ENCODE data around the gene ADCY5.

ADCY5 gene

DNA sequence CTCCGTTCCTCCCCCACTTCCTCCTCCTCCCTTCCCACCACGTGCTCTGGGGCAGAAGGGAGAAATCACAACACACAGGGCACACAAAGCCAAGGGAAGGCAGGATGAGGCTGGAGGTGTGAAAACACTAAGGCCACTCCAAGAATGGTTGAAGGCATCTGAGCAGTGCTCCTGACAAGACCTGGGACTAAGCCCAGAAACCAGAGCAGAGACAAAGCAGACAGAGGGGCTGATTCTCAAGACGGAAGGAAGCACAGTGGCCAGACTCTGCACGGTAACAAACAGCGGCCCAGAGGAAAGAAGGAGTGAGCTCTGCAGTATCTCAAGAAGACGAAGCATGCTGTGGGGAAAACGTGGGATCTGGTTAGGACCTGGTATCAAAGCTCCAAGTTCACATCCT lies 78.1 kb downstream of the ADCY5 start:
- TF ChIP-seq, protein P1, sequence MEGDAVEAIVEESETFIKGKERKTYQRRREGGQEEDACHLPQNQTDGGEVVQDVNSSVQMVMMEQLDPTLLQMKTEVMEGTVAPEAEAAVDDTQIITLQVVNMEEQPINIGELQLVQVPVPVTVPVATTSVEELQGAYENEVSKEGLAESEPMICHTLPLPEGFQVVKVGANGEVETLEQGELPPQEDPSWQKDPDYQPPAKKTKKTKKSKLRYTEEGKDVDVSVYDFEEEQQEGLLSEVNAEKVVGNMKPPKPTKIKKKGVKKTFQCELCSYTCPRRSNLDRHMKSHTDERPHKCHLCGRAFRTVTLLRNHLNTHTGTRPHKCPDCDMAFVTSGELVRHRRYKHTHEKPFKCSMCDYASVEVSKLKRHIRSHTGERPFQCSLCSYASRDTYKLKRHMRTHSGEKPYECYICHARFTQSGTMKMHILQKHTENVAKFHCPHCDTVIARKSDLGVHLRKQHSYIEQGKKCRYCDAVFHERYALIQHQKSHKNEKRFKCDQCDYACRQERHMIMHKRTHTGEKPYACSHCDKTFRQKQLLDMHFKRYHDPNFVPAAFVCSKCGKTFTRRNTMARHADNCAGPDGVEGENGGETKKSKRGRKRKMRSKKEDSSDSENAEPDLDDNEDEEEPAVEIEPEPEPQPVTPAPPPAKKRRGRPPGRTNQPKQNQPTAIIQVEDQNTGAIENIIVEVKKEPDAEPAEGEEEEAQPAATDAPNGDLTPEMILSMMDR (IDR thresholded peaks at IDR 0.05; ENCODE audit: borderline replicate concordance, insufficient read depth, low read depth, low read length) = no peak
- no peak overlapping the region for H3K4me3 ChIP-seq (ENCODE audit: low read depth, low read length)

DNA sequence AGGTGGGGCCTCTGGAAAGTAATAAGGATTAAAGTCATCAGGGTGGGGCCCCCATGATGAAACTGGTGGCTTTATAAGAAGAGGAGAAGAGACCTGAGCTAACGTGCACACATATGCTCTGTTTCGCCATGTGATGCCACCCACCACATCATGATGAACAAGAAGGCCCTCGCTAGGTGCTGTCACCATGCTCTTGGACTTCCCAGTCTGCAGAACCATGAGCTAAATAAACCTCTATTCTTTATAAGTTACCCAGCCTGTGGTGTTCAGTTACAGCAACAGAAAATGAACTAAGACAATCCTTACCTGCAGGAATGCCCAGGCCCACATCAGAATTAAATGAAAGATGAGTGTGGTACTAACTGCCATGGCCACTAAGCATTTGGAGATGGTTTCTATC lies 79.8 kb downstream of the ADCY5 start:
- no peak overlapping the region for H3K4me3 ChIP-seq (ENCODE audit: low read depth, low read length)
- TF ChIP-seq, protein P1 (IDR thresholded peaks at IDR 0.05; ENCODE audit: borderline replicate concordance, insufficient read depth, low read depth, low read length) = no peak

DNA sequence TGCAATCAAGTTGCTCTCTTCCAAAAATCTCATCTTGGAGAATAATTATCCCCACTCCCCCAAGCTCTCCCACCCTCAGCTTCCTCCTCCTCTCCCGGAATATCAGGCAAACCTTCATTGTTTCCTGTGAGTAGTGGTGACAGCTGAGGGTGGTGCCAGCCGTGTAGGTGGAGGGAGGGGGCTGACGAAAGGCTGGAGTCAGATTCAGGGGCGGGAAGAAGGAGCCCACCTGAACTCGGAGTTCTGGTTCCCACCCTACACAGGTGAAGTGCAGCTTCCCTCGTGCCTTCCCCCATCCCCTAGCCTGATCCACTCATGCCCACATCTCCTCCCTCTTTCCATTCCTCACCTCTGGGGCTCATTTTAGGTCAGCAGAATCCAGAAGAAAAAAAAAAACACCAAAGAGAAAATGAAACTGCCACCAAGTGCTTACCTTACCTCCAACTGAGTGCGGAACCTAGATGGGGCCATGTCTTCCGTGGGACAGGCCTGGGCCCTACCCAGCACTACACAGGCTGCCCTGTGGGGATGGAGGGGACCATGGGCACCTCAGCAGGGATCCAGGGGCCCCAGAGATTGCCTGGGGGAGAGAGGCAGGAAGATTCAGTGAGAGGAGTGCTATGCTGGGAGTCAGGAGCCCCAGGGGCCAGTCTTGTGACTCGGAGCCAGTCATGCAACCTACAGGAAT lies 81.3 kb downstream of the ADCY5 start:
- TF ChIP-seq, protein P1 (IDR thresholded peaks at IDR 0.05; ENCODE audit: borderline replicate concordance, insufficient read depth, low read depth, low read length) = no peak
- no peak overlapping the region for H3K4me3 ChIP-seq (ENCODE audit: low read depth, low read length)

DNA sequence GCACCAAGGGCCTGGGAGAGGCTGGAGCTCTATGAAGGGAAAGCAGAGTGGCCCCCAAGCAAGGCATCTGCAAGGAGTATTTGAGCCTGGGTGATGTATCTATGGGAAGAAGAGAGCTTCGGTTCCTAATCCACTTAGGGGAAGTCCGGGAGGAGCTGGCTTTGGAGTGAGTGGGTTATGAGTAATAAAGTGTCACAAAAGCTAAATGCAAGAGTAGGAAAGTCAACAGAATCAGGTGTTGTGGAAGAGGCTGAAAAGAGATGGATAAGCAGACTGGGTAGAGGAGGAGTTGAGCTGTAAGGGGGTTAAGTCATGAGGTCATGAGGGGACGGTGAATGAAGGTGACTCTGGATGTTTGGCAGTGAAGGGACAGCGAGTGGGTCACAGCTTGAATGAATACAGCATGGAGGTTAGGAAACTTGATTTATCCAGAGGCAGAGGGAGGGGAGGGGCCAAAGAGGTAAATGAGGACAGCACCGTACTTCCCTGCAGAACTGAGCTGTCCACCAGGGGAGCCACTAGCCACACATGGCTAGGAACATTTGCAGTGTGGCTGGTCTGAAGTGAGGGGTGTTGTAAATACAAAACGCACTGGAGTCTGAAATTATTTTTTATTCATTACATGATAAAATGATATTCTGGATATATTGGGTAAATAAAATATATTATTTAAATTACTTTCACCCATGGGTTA lies 83.3 kb downstream of the ADCY5 start:
- TF ChIP-seq, protein P1 (IDR thresholded peaks at IDR 0.05; ENCODE audit: borderline replicate concordance, insufficient read depth, low read depth, low read length) = peak; percentile 36; the same call in 1 of the 2 replicates
- no peak overlapping the region for H3K4me3 ChIP-seq (ENCODE audit: low read depth, low read length)

DNA sequence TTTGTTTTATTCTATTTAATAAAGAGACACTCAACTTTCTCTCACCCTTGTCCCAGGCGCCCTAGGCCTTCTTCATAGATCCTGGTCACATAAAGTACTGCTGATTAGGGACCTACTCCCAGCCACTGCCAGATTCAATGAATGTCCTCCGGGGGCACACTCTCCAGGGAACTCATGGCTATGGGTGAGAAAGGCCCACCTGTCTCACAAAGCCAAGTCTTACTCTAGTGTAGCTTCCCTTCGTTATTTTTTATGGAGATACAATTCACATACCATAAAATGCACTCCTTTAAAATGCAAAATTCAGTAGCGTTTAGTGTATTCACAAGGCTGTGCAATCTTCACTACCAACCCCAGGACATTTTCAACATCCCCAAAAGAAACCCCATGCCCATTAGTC lies 87.8 kb downstream of the ADCY5 start:
- no peak overlapping the region for H3K4me3 ChIP-seq (ENCODE audit: low read depth, low read length)
- TF ChIP-seq, protein P1 (IDR thresholded peaks at IDR 0.05; ENCODE audit: borderline replicate concordance, insufficient read depth, low read depth, low read length) = no peak

DNA sequence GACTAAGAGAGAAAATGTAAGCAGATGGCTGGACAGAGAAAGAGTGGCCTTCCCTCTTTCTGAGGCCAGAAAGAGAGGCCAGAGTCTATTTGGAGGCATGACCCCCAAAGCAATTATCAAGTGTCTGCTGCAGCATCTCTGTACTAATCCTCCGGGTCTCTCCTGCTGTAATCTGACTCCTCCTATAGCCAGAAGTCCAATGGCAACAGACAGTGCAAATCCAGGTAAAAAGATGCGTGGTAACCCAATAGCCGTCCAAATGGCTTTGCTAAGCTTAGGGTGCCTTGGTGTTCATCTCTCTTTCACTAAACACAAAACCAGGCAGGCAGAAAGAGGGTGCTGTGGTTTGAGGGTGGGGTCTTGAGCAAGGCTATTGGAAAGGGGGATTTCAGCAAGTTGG lies 91.6 kb downstream of the ADCY5 start:
- TF ChIP-seq, protein P1 (IDR thresholded peaks at IDR 0.05; ENCODE audit: borderline replicate concordance, insufficient read depth, low read depth, low read length) = no peak
- H3K4me3 ChIP-seq (ENCODE audit: low read depth, low read length) = no peak overlapping the region

DNA sequence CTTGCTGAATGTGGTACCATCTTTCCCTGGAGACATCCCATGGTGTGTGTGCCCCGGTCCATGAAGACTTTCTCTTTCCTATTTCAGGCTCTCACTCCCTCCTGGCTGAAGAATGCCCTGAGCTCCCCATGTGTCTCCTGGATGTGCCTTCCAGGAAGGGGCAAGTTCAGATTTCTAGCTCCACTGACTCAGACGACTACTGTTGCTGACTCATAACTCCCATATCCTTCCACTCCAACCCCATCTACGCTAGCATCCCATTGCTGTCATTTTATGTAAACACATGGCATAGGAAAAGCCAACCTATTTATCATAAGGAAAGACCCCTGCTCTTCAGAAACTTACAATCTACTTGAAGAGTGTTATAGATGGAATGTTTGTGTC lies 95.0 kb downstream of the ADCY5 start:
- TF ChIP-seq, protein P1 (IDR thresholded peaks at IDR 0.05; ENCODE audit: borderline replicate concordance, insufficient read depth, low read depth, low read length) = no peak
- H3K4me3 ChIP-seq (ENCODE audit: low read depth, low read length) = no peak overlapping the region
